ENCODE measurements around the gene ADISSP. TPM values are rescaled to one million over a fixed set of nuclear protein-coding genes. Genes with fewer than 3 reads are reported as not detected.

The ADISSP gene
- total RNA-seq, 1 donor from 2014 or later, result 34.8 TPM

DNA sequence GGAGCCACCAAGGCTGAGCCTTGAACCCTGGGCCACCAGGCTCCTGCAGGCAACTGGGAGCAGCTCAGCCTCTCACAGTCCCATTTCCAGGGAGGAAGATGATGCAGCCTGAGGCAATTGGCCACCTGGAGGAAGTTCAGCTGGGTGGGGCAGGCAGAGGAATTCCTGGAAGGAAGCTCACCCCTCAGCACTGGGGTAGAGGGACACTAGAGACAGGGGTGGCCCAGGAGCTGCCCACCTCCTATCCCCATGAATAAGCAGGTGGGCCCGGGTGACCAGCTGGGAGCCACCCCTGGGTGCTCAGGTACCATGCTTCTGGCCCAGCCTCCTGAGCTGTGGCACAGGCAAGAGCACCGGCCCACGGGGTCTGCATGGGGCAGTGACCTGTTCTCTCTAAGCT, 38.7 kb downstream of the ADISSP start:
- Histone ChIP-seq H3K36me3 (ENCODE audit: control insufficient read depth, insufficient read depth, low read length) (no peaks in the 10 kb centered on the region), H3K27me3 (ENCODE audit: control insufficient read depth, insufficient read depth, low read length) (peaks cover 53% of the 10 kb centered on the region), H3K4me3 (ENCODE audit: low read depth, low read length) (no peak overlapping the region)
- TF ChIP-seq, protein P1, sequence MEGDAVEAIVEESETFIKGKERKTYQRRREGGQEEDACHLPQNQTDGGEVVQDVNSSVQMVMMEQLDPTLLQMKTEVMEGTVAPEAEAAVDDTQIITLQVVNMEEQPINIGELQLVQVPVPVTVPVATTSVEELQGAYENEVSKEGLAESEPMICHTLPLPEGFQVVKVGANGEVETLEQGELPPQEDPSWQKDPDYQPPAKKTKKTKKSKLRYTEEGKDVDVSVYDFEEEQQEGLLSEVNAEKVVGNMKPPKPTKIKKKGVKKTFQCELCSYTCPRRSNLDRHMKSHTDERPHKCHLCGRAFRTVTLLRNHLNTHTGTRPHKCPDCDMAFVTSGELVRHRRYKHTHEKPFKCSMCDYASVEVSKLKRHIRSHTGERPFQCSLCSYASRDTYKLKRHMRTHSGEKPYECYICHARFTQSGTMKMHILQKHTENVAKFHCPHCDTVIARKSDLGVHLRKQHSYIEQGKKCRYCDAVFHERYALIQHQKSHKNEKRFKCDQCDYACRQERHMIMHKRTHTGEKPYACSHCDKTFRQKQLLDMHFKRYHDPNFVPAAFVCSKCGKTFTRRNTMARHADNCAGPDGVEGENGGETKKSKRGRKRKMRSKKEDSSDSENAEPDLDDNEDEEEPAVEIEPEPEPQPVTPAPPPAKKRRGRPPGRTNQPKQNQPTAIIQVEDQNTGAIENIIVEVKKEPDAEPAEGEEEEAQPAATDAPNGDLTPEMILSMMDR (IDR thresholded peaks at IDR 0.05; ENCODE audit: insufficient read depth, low read length, poor library complexity, severe bottlenecking), result no peak
- no peak for DNase-seq (ENCODE audit: low read depth)

DNA sequence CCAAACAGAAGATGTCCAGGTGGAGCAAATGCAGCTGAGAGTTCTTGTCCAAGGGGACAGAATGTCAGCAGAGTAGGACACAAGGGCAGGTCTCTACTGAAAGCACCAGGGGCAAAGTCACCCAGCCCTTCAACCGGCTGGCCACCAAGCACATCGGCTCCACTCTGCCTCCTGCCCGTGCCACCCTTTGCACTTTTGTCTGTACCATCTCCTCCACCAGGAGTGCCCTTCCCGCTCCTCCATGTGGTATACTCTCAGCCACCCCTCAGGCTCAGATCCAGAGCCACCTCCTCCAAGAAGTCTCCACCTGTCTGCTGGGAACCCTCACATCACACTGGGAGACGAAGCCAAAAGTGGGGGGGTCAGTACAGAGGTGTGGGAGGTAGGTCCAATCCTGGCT, 39.2 kb downstream of the ADISSP start:
- DNase-seq (ENCODE audit: low read depth), result no peak
- Histone ChIP-seq H3K36me3 (ENCODE audit: control insufficient read depth, insufficient read depth, low read length) (no peaks in the 10 kb centered on the region), H3K27me3 (ENCODE audit: control insufficient read depth, insufficient read depth, low read length) (peaks cover 48% of the 10 kb centered on the region), H3K4me3 (ENCODE audit: low read depth, low read length) (no peak overlapping the region)
- TF ChIP-seq, protein P1 (IDR thresholded peaks at IDR 0.05; ENCODE audit: insufficient read depth, low read length, poor library complexity, severe bottlenecking), result no peak

DNA sequence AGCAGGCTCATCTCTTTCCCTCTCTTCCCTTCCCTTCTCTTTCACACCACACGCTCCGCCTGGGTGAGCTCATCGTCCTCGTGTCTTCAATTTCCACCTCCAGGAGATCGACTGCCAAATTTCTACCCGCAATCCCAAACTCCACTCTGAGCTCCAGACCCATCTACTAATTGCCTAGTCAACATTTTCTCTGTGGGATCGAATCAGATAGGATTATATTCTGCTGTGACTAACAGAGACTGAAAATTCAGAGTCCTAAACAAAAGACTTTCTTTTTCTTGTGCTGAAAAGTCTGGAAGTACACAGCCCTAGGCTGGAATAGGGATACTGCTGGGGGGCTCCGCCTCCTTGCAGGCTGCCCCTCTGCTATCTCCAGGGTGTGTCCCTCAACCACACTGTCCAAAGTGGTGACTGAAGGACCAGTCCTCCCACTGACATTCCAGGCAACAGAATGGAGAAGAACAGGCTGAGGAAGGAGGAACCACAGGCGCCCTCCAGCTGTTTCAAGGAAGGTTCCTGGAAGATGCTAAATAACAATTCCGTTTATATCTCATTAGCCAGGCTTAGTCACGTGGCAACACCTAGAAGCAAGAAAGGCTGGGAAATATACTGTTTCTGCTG, 40.0 kb downstream of the ADISSP start:
- no peaks in the 10 kb centered on the region for H3K36me3 ChIP-seq (ENCODE audit: control insufficient read depth, insufficient read depth, low read length)
- DNase-seq (ENCODE audit: low read depth), result no peak
- H3K27me3 ChIP-seq (ENCODE audit: control insufficient read depth, insufficient read depth, low read length), result peaks cover 40% of the 10 kb centered on the region
- no peak overlapping the region for H3K4me3 ChIP-seq (ENCODE audit: low read depth, low read length)
- TF ChIP-seq, protein P1 (IDR thresholded peaks at IDR 0.05; ENCODE audit: insufficient read depth, low read length, poor library complexity, severe bottlenecking), result no peak

DNA sequence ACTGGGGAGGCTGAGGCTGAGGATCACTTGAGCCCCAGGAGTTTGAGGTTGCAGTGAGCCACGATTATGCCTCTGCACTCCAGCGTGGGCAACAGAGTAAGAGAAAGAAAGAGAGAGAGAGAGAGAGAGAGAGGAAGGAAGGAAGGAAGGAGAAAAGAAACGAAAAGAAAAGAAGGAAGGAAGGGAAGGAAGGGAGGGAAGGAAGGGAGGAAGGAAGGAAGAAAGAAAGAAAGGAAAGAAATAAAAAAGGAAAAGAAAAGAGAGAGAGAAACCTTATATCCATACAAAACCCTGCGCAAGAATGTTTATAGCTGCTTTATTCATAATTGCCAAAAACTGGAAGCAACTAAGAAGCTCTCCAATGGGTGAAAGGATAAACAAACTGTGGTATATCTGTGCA, 43.2 kb downstream of the ADISSP start:
- TF ChIP-seq, protein P1 (IDR thresholded peaks at IDR 0.05; ENCODE audit: insufficient read depth, low read length, poor library complexity, severe bottlenecking), result no peak
- H3K36me3 ChIP-seq (ENCODE audit: control insufficient read depth, insufficient read depth, low read length), result no peaks in the 10 kb centered on the region

DNA sequence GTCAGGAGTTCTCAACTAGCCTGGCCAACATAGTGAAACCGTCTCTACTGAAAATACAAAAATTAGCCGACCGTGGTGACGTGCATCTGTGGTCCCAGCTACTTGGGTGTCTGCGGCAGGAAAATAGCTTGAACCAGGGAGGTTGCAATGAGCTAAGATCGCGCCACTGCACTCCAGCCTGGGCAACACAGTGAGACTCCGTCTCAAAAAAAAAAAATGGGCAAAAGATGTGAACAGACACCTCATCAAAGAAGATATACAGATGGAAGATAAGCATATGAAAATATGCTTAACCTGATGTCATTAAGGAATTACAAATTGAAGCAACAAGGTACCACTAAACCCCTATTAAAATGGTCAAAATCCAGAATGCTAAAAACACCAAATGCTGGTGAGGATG, 44.3 kb downstream of the ADISSP start:
- H3K4me3 ChIP-seq (ENCODE audit: low read depth, low read length), result no peak overlapping the region
- no peaks in the 10 kb centered on the region for H3K36me3 ChIP-seq (ENCODE audit: control insufficient read depth, insufficient read depth, low read length)
- peaks cover 23% of the 10 kb centered on the region for H3K27me3 ChIP-seq (ENCODE audit: control insufficient read depth, insufficient read depth, low read length)

More for the DNA sequence above, 43.2 kb downstream of the ADISSP start:
- peaks cover 30% of the 10 kb centered on the region for H3K27me3 ChIP-seq (ENCODE audit: control insufficient read depth, insufficient read depth, low read length)
- H3K4me3 ChIP-seq (ENCODE audit: low read depth, low read length), result no peak overlapping the region
- no peak for DNase-seq (ENCODE audit: low read depth)

More for the DNA sequence above, 44.3 kb downstream of the ADISSP start:
- TF ChIP-seq, protein P1 (IDR thresholded peaks at IDR 0.05; ENCODE audit: insufficient read depth, low read length, poor library complexity, severe bottlenecking), result no peak
- no peak for DNase-seq (ENCODE audit: low read depth)

Data from kidney epithelial cell (primary cell).